Activated naive CD4-positive, alpha-beta T cell treated with anti-CD3 and anti-CD28 coated beads, Interleukin-2, amount 10 ng/mL, durations not matched to agents 5 hours and 36 hours (primary cell): ENCODE measurements around the gene ARAP1. TPM values are rescaled to one million over a fixed set of nuclear protein-coding genes. Genes with fewer than 3 reads are reported as not detected.

Experiments
- microRNA-seq: library from miRNA; unstranded; fragments of <30 nt; microRNA quantifications from one replicate; pipeline ENCODE4 v1.2.0, GENCODE V29; 2022; ENCODE audit warnings: borderline microRNAs expressed, borderline replicate concordance
- total RNA-seq, 2 experiments: library from RNA; stranded (reverse); gene quantifications; one replicate each; pipeline ENCODE4 v1.2.3, GENCODE V29; 2021

Gene ARAP1
- total RNA-seq, result 100 to 1,000 TPM; 108 to 116 TPM

DNA sequence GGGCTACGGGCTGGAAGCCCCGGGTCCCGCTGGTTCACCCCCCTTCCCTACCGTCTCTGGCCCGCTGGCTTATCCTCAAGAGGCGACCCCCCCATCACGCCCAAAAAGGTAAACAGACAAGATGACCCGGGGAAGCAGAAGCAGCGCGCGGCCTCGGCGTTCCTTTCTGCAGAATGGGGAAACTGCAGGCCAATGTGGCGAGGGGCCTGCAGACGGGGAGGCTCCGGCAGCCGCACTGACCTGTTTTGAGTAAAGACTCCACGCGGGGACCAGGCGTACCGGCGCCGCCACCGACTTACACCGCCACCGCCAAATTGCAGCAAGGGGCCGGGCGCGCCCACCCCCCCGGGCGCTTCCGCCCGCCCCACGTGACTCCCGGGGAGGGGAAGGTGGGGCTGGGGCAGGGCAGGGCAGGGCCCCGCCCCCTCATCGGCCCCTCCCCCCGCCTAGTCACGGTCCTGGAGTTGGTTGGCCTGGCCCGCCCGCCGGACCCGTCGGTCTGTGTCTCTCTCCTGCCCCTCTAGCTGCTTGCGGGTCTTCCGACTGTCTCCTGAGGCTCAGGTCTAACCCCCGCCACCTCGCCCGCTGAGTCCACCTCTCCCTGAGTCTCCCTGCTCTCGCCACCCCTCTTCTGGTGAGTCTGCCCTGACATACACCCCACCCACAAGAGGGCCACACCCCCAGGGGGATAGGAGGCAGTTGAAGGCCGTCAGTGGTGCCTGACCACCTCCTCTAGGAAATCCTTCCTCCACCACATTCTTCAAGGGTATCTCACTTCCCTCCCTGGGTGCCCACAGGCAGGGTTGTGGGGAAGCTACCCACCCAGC lies at the start of gene ARAP1:
Gene ARAP1, minus strand, starts transcription at position 321 of the 827 bp plus-strand sequence. CDS start 25,280 bp downstream, outside the sequence.

DNA sequence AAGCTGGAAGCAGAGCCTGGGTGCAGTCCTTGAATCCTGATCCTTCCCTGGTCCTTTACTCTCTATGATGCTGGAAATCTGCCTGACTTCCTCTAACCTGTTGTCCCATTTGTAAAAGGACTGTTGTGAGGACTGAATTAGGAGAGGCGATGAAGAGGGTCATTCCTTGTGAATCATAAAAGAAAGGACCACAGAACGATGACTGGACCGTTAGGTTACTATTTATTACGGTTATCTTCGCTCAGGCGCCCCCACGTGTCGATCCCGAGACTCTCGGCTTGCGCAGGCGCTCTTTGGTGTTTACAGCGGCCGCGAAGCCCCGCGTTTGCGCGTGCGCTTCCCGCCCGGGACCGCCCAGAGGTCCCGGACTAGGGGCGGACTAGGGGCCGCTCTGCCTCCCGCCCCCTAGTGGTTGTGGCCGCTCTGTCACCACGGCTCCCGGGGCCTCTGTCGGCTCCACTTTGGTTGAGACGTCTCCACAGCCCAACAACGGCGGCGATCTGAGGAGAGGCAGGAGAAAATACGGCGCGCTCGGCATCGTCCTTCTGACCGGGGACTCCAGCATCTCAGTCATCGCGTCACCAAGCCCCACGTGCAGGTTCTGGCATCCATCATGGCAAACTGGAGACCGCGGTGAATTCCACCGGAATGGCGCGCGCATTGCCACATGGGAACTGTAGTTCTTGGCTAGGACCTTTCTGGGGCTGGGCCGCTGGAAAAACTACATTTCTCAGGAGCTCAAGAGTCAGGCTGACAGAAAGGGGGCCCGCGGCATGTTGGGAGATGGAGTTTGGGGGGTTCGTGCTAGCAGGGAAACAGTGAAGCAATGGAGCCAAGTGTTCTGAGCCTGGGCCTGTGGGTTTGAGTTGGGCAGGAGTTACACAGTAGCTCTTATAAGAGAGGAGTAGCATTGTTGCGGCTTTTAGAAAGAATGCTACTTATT lies 41.5 kb upstream of the ARAP1 start, which contains the start of gene STARD10:
Gene STARD10, minus strand, starts transcription at position 623 of the 943 bp plus-strand sequence. CDS start 12,866 bp downstream, outside the sequence.

DNA sequence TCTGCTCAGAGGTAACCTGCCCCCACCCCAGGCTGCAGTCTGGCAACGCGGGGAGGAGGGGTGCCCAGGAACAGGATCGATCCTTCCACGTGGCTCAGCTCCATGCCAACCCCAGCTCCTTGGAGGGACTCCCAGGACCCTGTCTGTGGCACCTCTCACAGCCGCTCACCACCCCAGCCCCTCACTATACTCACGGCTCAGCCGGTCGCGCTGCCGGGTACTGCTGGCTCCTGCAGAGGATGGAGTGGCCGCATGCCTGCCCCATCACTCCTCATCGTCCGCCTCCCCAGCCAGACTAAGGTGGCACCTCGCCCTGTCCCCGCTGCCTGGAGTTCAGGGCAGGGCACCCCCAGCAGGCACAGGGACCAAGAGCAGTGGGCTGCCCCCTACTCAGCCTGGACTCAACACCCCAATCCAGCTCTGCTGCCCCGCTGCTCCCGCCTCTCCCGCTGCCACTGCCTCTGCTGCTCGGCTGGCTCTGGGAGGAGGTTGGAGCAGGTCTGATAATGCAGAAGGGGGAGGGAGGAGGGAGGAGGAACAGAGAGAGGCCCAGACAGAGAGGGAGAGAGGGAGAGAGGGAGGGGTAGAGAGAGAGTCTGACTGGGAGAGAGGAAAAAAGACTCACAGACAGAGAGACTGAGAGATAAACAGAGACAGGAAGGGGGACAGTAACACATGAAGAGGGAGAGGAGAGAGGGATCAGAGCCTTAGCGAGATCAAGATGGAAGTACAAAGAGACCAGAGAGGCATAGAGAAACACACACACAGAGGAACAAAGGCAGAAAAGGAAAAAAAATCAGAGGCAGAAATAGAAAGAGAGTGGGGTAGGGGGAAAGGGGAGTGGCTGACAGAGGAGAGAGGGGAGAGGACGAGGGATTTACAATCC lies 78.0 kb downstream of the ARAP1 start, which contains the start of gene PDE2A:
Gene PDE2A, minus strand, starts transcription at position 480 of the 886 bp plus-strand sequence. Its CDS starts 215 bp downstream, at position 265.

Small RNA genes within 50 kb of the gene (microRNA-seq; reads per million reads assigned to microRNA genes)
- not detected for gene MIR4692

Other genes starting within 250 kb of the ARAP1 start
- under 1 TPM; 0.76 to 0.82 TPM for gene PDE2A, start 78.0 kb downstream of the ARAP1 start, total RNA-seq
- 10 to 100 TPM in 1 of 2 experiments, 1 to 10 TPM in 1; 6.9 to 11.1 TPM for gene STARD10, start 41.6 kb upstream of the ARAP1 start, total RNA-seq
- gene ATG16L2, start 62.0 kb upstream of the ARAP1 start, total RNA-seq, result 100 to 1,000 TPM; 124 to 140 TPM